Measurements from ENCODE around the gene TUBB. TPM values are rescaled to one million over a fixed set of nuclear protein-coding genes. Genes with fewer than 3 reads are reported as not detected.

Gene TUBB
- total and polyA plus RNA-seq, 12 donors, result 144 to 440 (median 189) TPM

DNA sequence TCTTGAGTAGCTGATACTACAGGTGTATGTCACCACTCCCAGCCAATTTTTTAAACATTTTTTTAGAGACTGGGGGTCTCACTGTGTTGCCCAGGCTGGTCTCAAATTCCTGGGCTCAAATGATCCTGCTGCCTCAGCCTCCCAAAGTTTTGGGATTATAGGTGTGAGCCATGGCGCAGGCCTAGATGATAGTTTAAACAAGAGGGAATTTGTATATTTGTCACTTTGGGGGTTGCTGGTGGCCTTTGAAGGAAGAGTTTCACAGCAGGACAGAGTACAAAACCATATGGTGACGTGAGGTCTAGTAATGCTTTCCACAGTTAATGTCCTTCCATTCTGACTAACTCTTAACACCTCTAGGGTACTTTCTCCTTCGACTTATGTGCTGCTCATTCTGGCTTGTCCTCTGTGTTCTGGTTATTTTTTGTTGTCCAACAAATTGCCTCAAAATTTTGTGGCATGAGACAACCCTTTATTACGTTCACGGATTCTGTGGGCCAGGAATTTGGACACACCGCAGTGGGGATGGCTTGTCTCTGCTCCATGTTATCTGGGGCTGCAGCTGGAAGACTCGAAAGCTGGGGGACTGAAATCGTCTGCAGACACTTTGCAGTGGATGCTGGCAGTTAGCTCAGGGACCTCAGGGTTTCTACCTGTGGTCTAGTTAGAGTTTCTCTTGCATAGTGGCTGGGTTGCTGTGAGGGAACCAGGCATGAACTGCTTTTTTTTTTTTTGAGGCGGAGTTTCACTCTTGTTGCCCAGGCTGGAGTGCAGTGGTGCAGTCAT is 47.2 kb downstream of the TUBB start:
- intact Hi-C loops (cut with DNase I), result no loop called here
- ATAC-seq (no peak), DNase-seq (no peak)
- 79 to 86% methylated on average over 9 of the region's 9 CpGs for WGBS, 2 donors
- Histone ChIP-seq H3K27me3 (no peaks in the 10 kb centered on the region), H3K4me3 (no peak overlapping the region), H3K9me3 (no peaks in the 10 kb centered on the region), H3K36me3 (no peaks in the 10 kb centered on the region), H3K27ac (peak overlapping the region in 6 of 10 donors; percentile 13 to 86 (median 62)), H3K4me1 (peaks cover 20 to 57% (median 41%) of the 10 kb centered on the region in 9 donors)
- TF ChIP-seq, protein P1, sequence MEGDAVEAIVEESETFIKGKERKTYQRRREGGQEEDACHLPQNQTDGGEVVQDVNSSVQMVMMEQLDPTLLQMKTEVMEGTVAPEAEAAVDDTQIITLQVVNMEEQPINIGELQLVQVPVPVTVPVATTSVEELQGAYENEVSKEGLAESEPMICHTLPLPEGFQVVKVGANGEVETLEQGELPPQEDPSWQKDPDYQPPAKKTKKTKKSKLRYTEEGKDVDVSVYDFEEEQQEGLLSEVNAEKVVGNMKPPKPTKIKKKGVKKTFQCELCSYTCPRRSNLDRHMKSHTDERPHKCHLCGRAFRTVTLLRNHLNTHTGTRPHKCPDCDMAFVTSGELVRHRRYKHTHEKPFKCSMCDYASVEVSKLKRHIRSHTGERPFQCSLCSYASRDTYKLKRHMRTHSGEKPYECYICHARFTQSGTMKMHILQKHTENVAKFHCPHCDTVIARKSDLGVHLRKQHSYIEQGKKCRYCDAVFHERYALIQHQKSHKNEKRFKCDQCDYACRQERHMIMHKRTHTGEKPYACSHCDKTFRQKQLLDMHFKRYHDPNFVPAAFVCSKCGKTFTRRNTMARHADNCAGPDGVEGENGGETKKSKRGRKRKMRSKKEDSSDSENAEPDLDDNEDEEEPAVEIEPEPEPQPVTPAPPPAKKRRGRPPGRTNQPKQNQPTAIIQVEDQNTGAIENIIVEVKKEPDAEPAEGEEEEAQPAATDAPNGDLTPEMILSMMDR (IDR thresholded peaks at IDR 0.05), result no peak

DNA sequence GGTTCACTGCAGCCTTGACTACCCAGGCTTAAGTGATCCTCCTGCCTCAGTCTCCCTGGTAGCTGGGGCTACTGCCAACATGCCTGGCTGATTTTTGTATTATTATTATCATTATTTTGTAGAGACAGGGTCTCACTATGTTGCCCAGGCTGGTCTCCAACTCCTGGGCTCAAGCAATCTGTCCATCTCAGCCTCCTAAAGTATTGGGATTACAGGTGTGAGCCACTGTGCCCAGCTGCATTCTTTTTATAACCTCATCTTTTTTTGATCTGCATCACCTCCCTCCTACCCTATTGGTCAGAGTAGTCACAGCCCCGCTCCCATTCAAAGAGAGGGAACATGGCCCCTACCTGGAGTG is 47.8 kb downstream of the TUBB start:
- ATAC-seq (no peak), DNase-seq (no peak)
- no peaks in the 10 kb centered on the region for H3K27me3 ChIP-seq
- H3K36me3 ChIP-seq, result no peaks in the 10 kb centered on the region
- WGBS, 2 donors, result 94 to 100% methylated on average over 1 of the region's 1 CpG
- intact Hi-C loops (cut with DNase I), result no loop called here
- peaks cover 20 to 56% (median 41%) of the 10 kb centered on the region in 9 donors for H3K4me1 ChIP-seq
- peak overlapping the region in 1 of 10 donors; percentile 68 for H3K27ac ChIP-seq
- no peak overlapping the region for H3K4me3 ChIP-seq
- TF ChIP-seq, protein P1 (IDR thresholded peaks at IDR 0.05), result no peak
- H3K9me3 ChIP-seq, result no peaks in the 10 kb centered on the region

DNA sequence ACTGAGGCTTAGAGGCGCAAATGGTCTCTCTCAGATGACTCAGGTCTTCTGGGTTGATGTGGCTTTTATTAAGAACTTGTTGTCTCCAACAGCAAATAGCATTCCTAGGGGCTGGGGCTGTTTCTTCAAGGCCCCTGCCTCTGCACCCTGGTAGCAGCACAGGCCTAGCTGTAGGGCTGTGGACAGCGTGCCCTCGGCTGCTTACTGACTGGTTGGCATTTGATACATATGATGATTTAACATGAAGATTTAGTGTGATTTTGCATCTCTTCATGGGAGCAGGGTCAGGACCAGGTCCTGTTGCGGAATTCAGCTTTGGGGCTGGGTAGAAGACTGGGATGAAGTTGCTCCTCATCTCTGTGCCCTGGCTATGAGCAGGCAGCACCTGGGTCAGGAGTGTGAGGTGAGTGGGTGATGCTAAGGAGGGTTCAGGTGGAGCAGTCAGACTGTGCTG is 48.5 kb downstream of the TUBB start:
- TF ChIP-seq, protein P1 (IDR thresholded peaks at IDR 0.05), result no peak
- peak overlapping the region in 7 of 10 donors; percentile 44 to 86 (median 72) for H3K27ac ChIP-seq
- WGBS, 2 donors, result 96 to 98% methylated on average over 4 of the region's 4 CpGs
- ATAC-seq (peak in 2 of 8 donors; percentile 5 to 24), DNase-seq (no peak)
- peaks cover 18 to 49% (median 39%) of the 10 kb centered on the region in 9 donors for H3K4me1 ChIP-seq
- H3K4me3 ChIP-seq, result no peak overlapping the region
- intact Hi-C loops (cut with DNase I), result no loop called here
- H3K36me3 ChIP-seq, result no peaks in the 10 kb centered on the region
- H3K27me3 ChIP-seq, result no peaks in the 10 kb centered on the region
- H3K9me3 ChIP-seq, result no peaks in the 10 kb centered on the region

DNA sequence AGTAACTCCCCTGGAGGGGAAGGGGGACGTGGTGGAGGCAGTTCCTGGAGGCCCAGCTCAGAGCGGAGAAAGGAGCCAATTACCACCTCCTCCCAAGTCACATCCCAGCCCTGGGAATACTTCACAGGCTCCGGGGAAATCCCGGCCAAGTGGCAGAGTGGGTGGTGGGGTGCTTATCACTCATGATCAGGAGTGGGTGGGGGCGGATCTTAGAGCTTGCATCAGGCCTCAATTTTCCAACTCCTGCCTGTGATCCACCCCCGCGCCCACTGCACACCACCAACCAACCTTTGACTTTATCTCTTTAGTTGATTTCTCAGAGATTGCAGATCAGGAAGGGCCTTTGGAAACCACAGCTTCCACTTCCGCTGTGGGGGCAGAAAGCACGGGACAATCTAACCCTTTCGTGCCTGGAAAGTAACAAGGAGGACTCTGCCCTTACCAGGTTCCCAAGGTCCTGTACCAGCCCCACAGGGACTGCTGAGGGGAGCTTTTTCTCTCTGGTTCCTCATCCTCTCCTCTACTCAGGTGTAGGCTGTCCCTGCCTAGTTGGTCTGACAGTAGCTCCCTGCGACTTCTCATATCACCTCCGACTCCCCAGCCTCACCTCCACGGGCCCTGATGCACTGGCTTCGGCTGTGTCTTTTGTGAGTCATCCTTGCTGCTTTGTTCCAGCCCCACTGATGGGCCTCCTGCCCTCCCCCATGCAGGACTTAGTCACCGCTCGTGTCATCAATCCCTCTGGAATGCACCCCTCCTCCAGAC is 49.1 kb downstream of the TUBB start:
- Histone ChIP-seq H3K4me3 (no peak overlapping the region), H3K36me3 (no peaks in the 10 kb centered on the region), H3K9me3 (no peaks in the 10 kb centered on the region), H3K27me3 (no peaks in the 10 kb centered on the region), H3K27ac (peak overlapping the region in 8 of 10 donors; percentile 27 to 86 (median 70)), H3K4me1 (peaks cover 12 to 44% (median 33%) of the 10 kb centered on the region in 9 donors)
- WGBS, 2 donors, result 32% methylated on average over 15 to 16 of the region's 16 CpGs
- intact Hi-C loops (cut with DNase I), result no loop called here
- ATAC-seq, result peak; percentile 36 to 94 (median 80)
- TF ChIP-seq, protein P1 (IDR thresholded peaks at IDR 0.05), result no peak
- peak in 1 of 2 donors; percentile 56 for DNase-seq

Data from heart right ventricle (tissue), 16 donors.